HEK293T (cell line): ENCODE data around the gene DISP3.

Experiments
- CTCF ChIA-PET: fragments of 350-600 bp; formaldehyde crosslinking; extraction: SDS; loops from one replicate; lab custom pipeline; 2021; ENCODE audit warnings: antibody characterized with exemption, inconsistent platforms; lab: Yijun Ruan, JAX
- POLR2A ChIA-PET: fragments of 350-600 bp; formaldehyde crosslinking; extraction: SDS; loops from one replicate; lab custom pipeline; 2020; ENCODE audit warnings: antibody characterized with exemption, inconsistent platforms; lab: Yijun Ruan, JAX
- DNase-seq: peaks from one replicate; pipeline ENCODE4 v3.0.0; 2012; ENCODE audit warnings: mixed read lengths; ENCODE audit errors: extremely low spot score
- ARNT ChIP-seq: fragments of 450-650 bp; IDR thresholded peaks from 2 replicates; pipeline ENCODE4 v1.6.1; 2017; ENCODE audit warnings: mild to moderate bottlenecking
- BHLHE40 ChIP-seq: fragments of 450-650 bp; IDR thresholded peaks from 2 replicates; pipeline ENCODE4 v1.6.1; 2016; ENCODE audit warnings: mild to moderate bottlenecking, moderate library complexity, borderline replicate concordance
- CTBP1 ChIP-seq: fragments of 450-650 bp; IDR thresholded peaks from 2 replicates; pipeline ENCODE4 v1.6.1; 2016; ENCODE audit warnings: borderline replicate concordance
- ELF4 ChIP-seq: fragments of 450-650 bp; IDR thresholded peaks from 2 replicates; pipeline ENCODE4 v1.6.1; 2017; ENCODE audit warnings: antibody characterized with exemption
- FOXA1 ChIP-seq: fragments of 450-650 bp; IDR thresholded peaks from 2 replicates; pipeline ENCODE4 v1.6.1; 2016; ENCODE audit warnings: mild to moderate bottlenecking
- FOXK2 ChIP-seq: fragments of 450-650 bp; IDR thresholded peaks from 2 replicates; pipeline ENCODE4 v1.6.1; 2016; ENCODE audit warnings: mild to moderate bottlenecking
- FOXM1 ChIP-seq: fragments of 450-650 bp; IDR thresholded peaks from 2 replicates; pipeline ENCODE4 v1.6.1; 2017; ENCODE audit warnings: mild to moderate bottlenecking, borderline replicate concordance
- HDGF ChIP-seq: fragments of 450-650 bp; IDR thresholded peaks from 2 replicates; pipeline ENCODE4 v1.6.1; 2017; ENCODE audit warnings: antibody characterized with exemption, borderline replicate concordance
- L3MBTL2 ChIP-seq: fragments of 450-650 bp; conservative IDR thresholded peaks from 2 replicates; pipeline ENCODE4 v1.6.1; 2016; ENCODE audit warnings: mild to moderate bottlenecking
- LEF1 ChIP-seq: fragments of 450-650 bp; IDR thresholded peaks from 2 replicates; pipeline ENCODE4 v1.6.1; 2017; ENCODE audit warnings: mild to moderate bottlenecking, borderline replicate concordance
- NFRKB ChIP-seq: fragments of 450-650 bp; IDR thresholded peaks from 2 replicates; pipeline ENCODE4 v1.6.1; 2016; ENCODE audit warnings: mild to moderate bottlenecking, moderate library complexity
- PKNOX1 ChIP-seq: fragments of 450-650 bp; IDR thresholded peaks from 2 replicates; pipeline ENCODE4 v1.6.1; 2016
- SP1 ChIP-seq: fragments of 450-650 bp; IDR thresholded peaks from 2 replicates; pipeline ENCODE4 v1.6.1; 2017
- SUZ12 ChIP-seq: fragments of 450-650 bp; IDR thresholded peaks from 2 replicates; pipeline ENCODE4 v1.6.1; 2016; ENCODE audit warnings: mild to moderate bottlenecking
- TARDBP ChIP-seq: fragments of 450-650 bp; IDR thresholded peaks from 2 replicates; pipeline ENCODE4 v1.6.1; 2016
- ZNF384 ChIP-seq: fragments of 450-650 bp; IDR thresholded peaks from 2 replicates; pipeline ENCODE4 v1.6.1; 2016

DISP3 gene

GRCh38 chr1:11539850-11540772, 61.2 kb downstream of the DISP3 start:
- DNase-seq: no peak
- TF ChIP-seq SP1 (no peak), SUZ12 (no peak), FOXA1 (no peak), CTBP1 (no peak), TARDBP (no peak)
- ChIA-PET POLR2A (no interaction called here), CTCF (interaction anchor here (0.6 kb wide), 1 partner anchor 12 kb away, joined by 3 read pairs; no protein-coding TSS in a partner anchor)

GRCh38 chr1:11540773-11541160, 61.8 kb downstream of the DISP3 start:
- ChIA-PET POLR2A (no interaction called here), CTCF (interaction anchor here (0.6 kb wide), 1 partner anchor 12 kb away, joined by 3 read pairs; no protein-coding TSS in a partner anchor)
- no peak for TF ChIP-seq BHLHE40
- no peak for TF ChIP-seq LEF1
- TF ChIP-seq NFRKB: no peak
- TF ChIP-seq FOXM1: no peak
- TF ChIP-seq SP1: no peak
- TF ChIP-seq ARNT: no peak
- no peak for TF ChIP-seq FOXK2
- TF ChIP-seq ZNF384: no peak
- no peak for TF ChIP-seq HDGF
- TF ChIP-seq ELF4: no peak
- no peak for TF ChIP-seq L3MBTL2
- no peak for DNase-seq

- CTCF ChIA-PET: no interaction called here
- no peak for DNase-seq
- POLR2A ChIA-PET: no interaction called here
- TF ChIP-seq FOXA1 (no peak), TARDBP (no peak), NFRKB (no peak), BHLHE40 (no peak), SP1 (no peak), ZNF384 (no peak), FOXK2 (no peak), LEF1 (no peak), SUZ12 (no peak), ARNT (no peak)
These were observed 62.3 kb downstream of the DISP3 start for GRCh38 chr1:11541236-11541635.

GRCh38 chr1:11541956-11542355, 63.0 kb downstream of the DISP3 start:
- no peak for TF ChIP-seq ARNT
- no peak for TF ChIP-seq TARDBP
- TF ChIP-seq FOXA1: no peak
- TF ChIP-seq SUZ12: no peak
- TF ChIP-seq SP1: no peak
- no peak for TF ChIP-seq PKNOX1
- TF ChIP-seq FOXM1: no peak
- TF ChIP-seq HDGF: no peak
- no peak for TF ChIP-seq LEF1
- TF ChIP-seq ELF4: no peak
- no peak for TF ChIP-seq ZNF384
- no peak for TF ChIP-seq NFRKB
- TF ChIP-seq L3MBTL2: no peak
- CTCF ChIA-PET: no interaction called here
- no peak for DNase-seq
- POLR2A ChIA-PET: no interaction called here

GRCh38 chr1:11543392-11543791, 64.4 kb downstream of the DISP3 start:
- ChIA-PET POLR2A (no interaction called here), CTCF (no interaction called here)
- no peak for DNase-seq
- TF ChIP-seq CTBP1 (no peak), FOXK2 (no peak), SP1 (no peak), SUZ12 (no peak), FOXM1 (no peak), ZNF384 (no peak), L3MBTL2 (no peak), TARDBP (no peak), ARNT (no peak), PKNOX1 (no peak)

GRCh38 chr1:11543796-11544195, 64.8 kb downstream of the DISP3 start:
- ChIA-PET CTCF (no interaction called here), POLR2A (no interaction called here)
- TF ChIP-seq L3MBTL2 (no peak), NFRKB (no peak), ARNT (no peak), FOXM1 (no peak), LEF1 (no peak)
- DNase-seq: no peak

- ChIA-PET POLR2A (no interaction called here), CTCF (interaction anchor here (1.1 kb wide), 1 partner anchor 13 kb away, joined by 3 read pairs; no protein-coding TSS in a partner anchor)
- no peak for TF ChIP-seq FOXM1
- TF ChIP-seq LEF1: no peak
- TF ChIP-seq ARNT: no peak
- TF ChIP-seq L3MBTL2: no peak
- TF ChIP-seq ZNF384: no peak
- no peak for TF ChIP-seq NFRKB
- TF ChIP-seq TARDBP: no peak
- no peak for TF ChIP-seq CTBP1
- TF ChIP-seq SP1: no peak
- TF ChIP-seq ELF4: no peak
- TF ChIP-seq PKNOX1: no peak
- DNase-seq: no peak
These were observed 67.5 kb downstream of the DISP3 start for GRCh38 chr1:11546456-11546855.
